C4-2B (cell line): ENCODE data around the gene SEZ6L2.

ENCODE experiments used
- CTCF ChIP-seq: fragments of 450-650 bp; conservative IDR thresholded peaks from 2 replicates; pipeline ENCODE4 v1.5.1; 2017; ENCODE audit warnings: mild to moderate bottlenecking
- ZFX ChIP-seq: fragments of 450-650 bp; IDR thresholded peaks from 2 replicates; pipeline ENCODE4 v1.6.1; 2017

GRCh38 chr16:29850998-29851397, 48.4 kb downstream of the SEZ6L2 start:
- TF ChIP-seq CTCF (no peak), ZFX (no peak)
